ENCODE results near the gene DPH3. TPM values are rescaled to one million over a fixed set of nuclear protein-coding genes. Genes with fewer than 3 reads are reported as not detected.

Gene DPH3
- total RNA-seq, 2 experiments from 2014 or later: 18.2 to 19.9 TPM

- peak; percentile 69 for DNase-seq
- Mint-ChIP-seq H3K36me3 (ENCODE audit: low read depth) (peaks cover 85% of the 10 kb centered on the region), H3K4me3 (peak overlapping the region; percentile 73), H3K27me3 (no peaks in the 10 kb centered on the region), H3K27ac (peak overlapping the region; percentile 95), H3K9me3 (peaks cover 3% of the 10 kb centered on the region), H3K4me1 (ENCODE audit: low read depth) (peaks cover 94% of the 10 kb centered on the region)
- ATAC-seq: peak; percentile 64
- TF ChIP-seq CTCF (IDR thresholded peaks at IDR 0.05): no peak
- ChIA-PET POLR2A (interaction anchor here (0.7 to 6.8 kb wide), 11 partner anchors 9 to 221 kb away, joined by 3 to 86 read pairs (median 4); partner anchors contain the start of genes DPH3, OXNAD1 and RFTN1), CTCF (interaction anchor here (0.8 to 9.9 kb wide), 5 partner anchors 9 to 860 kb away, joined by 3 to 120 read pairs (median 5); no protein-coding TSS in a partner anchor)
- intact Hi-C loops (cut with micrococcal nuclease): no loop called here
Measured at GRCh38 chr3:16300881-16301359, 36.2 kb upstream of the DPH3 start.

- POLR2A ChIA-PET: interaction anchor here (0.7 to 6.8 kb wide), 8 partner anchors 8 to 212 kb away, joined by 3 to 86 read pairs (median 7); partner anchors contain the start of genes DPH3, OXNAD1 and RFTN1
- Mint-ChIP-seq H3K36me3 (ENCODE audit: low read depth) (peaks cover 85% of the 10 kb centered on the region), H3K4me1 (ENCODE audit: low read depth) (peaks cover 94% of the 10 kb centered on the region), H3K9me3 (peaks cover 3% of the 10 kb centered on the region), H3K27me3 (no peaks in the 10 kb centered on the region), H3K27ac (peak overlapping the region; percentile 95), H3K4me3 (peak overlapping the region; percentile 73)
- DNase-seq: no peak
- ATAC-seq: no peak
- CTCF ChIA-PET: interaction anchor here (0.8 to 9.9 kb wide), 4 partner anchors 8 to 33 kb away, joined by 3 to 120 read pairs (median 8); no protein-coding TSS in a partner anchor
- intact Hi-C loops (cut with micrococcal nuclease): no loop called here
- no peak for TF ChIP-seq CTCF (IDR thresholded peaks at IDR 0.05)
Measured at GRCh38 chr3:16300307-16300706, 35.6 kb upstream of the DPH3 start.

- H3K4me3 Mint-ChIP-seq: peak overlapping the region; percentile 73
- POLR2A ChIA-PET: interaction anchor here (1.5 to 6.8 kb wide), 4 partner anchors 8 to 35 kb away, joined by 4 to 86 read pairs (median 36); partner anchors contain the start of genes DPH3 and OXNAD1
- peaks cover 82% of the 10 kb centered on the region for H3K36me3 Mint-ChIP-seq (ENCODE audit: low read depth)
- H3K9me3 Mint-ChIP-seq: peaks cover 3% of the 10 kb centered on the region
- H3K27me3 Mint-ChIP-seq: no peaks in the 10 kb centered on the region
- no peak for ATAC-seq
- peak overlapping the region; percentile 95 for H3K27ac Mint-ChIP-seq
- CTCF ChIA-PET: interaction anchor here (9.9 kb wide), 1 partner anchor 8 kb away, joined by 120 read pairs; no protein-coding TSS in a partner anchor
- DNase-seq: no peak
- H3K4me1 Mint-ChIP-seq (ENCODE audit: low read depth): peaks cover 92% of the 10 kb centered on the region
- intact Hi-C loops (cut with micrococcal nuclease): no loop called here
- no peak for TF ChIP-seq CTCF (IDR thresholded peaks at IDR 0.05)
Measured at GRCh38 chr3:16299746-16300145, 35.0 kb upstream of the DPH3 start.

GRCh38 chr3:16298891-16299290 is 34.1 kb upstream of the DPH3 start:
- Mint-ChIP-seq H3K4me1 (ENCODE audit: low read depth) (peaks cover 90% of the 10 kb centered on the region), H3K4me3 (peak overlapping the region; percentile 40), H3K9me3 (peaks cover 4% of the 10 kb centered on the region), H3K27me3 (no peaks in the 10 kb centered on the region), H3K27ac (peak overlapping the region; percentile 95), H3K36me3 (ENCODE audit: low read depth) (peaks cover 80% of the 10 kb centered on the region)
- CTCF ChIA-PET: interaction anchor here (0.8 kb wide), 1 partner anchor 11 kb away, joined by 3 read pairs; no protein-coding TSS in a partner anchor
- POLR2A ChIA-PET: interaction anchor here (0.6 kb wide), 1 partner anchor 228 kb away, joined by 4 read pairs; no protein-coding TSS in a partner anchor
- TF ChIP-seq CTCF (IDR thresholded peaks at IDR 0.05): no peak
- intact Hi-C loops (cut with micrococcal nuclease): no loop called here
- ATAC-seq: no peak
- DNase-seq: no peak

Data from activated CD8-positive, alpha-beta T cell treated with anti-CD3 and anti-CD28 coated beads for 36 hours (primary cell).